Measurements from ENCODE around the gene FEM1A. TPM values are rescaled to one million over a fixed set of nuclear protein-coding genes. Genes with fewer than 3 reads are reported as not detected.

FEM1A gene
- polyA plus RNA-seq, 1 of the 3 experiments (the other 2 are of a cell fraction) = 4.8 TPM

DNA sequence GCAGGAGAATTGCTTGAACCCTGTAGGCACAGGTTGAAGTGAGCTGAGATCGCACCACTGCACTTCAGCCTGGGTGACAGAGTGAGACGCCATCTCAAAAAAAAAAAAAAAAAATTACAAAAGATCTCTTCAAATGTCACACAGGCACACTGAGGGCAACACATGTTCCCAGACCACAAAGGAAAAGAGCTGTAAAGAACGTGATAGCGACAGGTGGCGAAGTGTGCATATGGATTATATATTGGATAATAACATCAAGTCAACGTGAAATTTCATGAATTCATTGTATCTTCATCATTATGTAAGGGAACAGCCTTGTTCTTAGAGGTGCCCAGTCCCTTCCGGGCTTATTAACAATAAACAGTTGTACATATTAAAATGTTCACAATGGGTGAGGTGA is 36.1 kb upstream of the FEM1A start:
- Histone ChIP-seq H3K27ac (ENCODE audit: low read depth in 2 of 2, low read length in 1 of 2) (no peak overlapping the region), H4K20me1 (ENCODE audit: insufficient read depth) (no peaks in the 10 kb centered on the region), H3K4me1 (ENCODE audit: control insufficient read depth in 1 of 2, insufficient read depth in 2 of 2, low read depth in 1 of 2, low read length in 1 of 2) (peaks cover 0 to 10% of the 10 kb centered on the region in 2 experiments; a peak in 1 of 4 replicates), H3K4me3 (ENCODE audit: low read depth in 2 of 2, low read length in 1 of 2) (no peak overlapping the region), H2AFZ (ENCODE audit: low read depth) (no peak overlapping the region), H3K36me3 (replicated peaks in 1 of 2; ENCODE audit: control insufficient read depth in 1 of 2, insufficient read depth in 2 of 2, low read length in 1 of 2) (no peaks in the 10 kb centered on the region), H3K9me3 (no peaks in the 10 kb centered on the region), H3K9ac (no peak overlapping the region), H3K4me2 (no peak overlapping the region), H3K9me2 (no peaks in the 10 kb centered on the region), H3K79me2 (ENCODE audit: insufficient read depth) (no peaks in the 10 kb centered on the region), H3K27me3 (ENCODE audit: insufficient read depth) (no peaks in the 10 kb centered on the region; the same call in 1 of the 2 replicates), H3F3A (replicated peaks; ENCODE audit: insufficient read depth) (no peaks in the 10 kb centered on the region)
- WGBS (ENCODE audit: low lambda C conversion rate) = 80% methylated on average over 7 of the region's 7 CpGs
- TF ChIP-seq ELF1 (IDR thresholded peaks at IDR 0.05) = no peak
- TF ChIP-seq NFIC (IDR thresholded peaks at IDR 0.05; ENCODE audit: borderline replicate concordance) = no peak
- TF ChIP-seq SMC3 (IDR thresholded peaks at IDR 0.05; ENCODE audit: low read depth, low read length) = no peak
- TF ChIP-seq EP300 (IDR thresholded peaks at IDR 0.05; ENCODE audit: borderline replicate concordance in 1 of 2, low read depth in 1 of 2, low read length in 1 of 2) = no peak
- TF ChIP-seq RFX5 (IDR thresholded peaks at IDR 0.05; ENCODE audit: low read length) = no peak
- TF ChIP-seq, protein P1, sequence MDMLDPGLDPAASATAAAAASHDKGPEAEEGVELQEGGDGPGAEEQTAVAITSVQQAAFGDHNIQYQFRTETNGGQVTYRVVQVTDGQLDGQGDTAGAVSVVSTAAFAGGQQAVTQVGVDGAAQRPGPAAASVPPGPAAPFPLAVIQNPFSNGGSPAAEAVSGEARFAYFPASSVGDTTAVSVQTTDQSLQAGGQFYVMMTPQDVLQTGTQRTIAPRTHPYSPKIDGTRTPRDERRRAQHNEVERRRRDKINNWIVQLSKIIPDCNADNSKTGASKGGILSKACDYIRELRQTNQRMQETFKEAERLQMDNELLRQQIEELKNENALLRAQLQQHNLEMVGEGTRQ (IDR thresholded peaks at IDR 0.05; ENCODE audit: borderline replicate concordance, low read depth, low read length) = no peak
- TF ChIP-seq SIN3A (IDR thresholded peaks at IDR 0.05; ENCODE audit: borderline replicate concordance, low read depth, low read length) = no peak
- no peak for TF ChIP-seq RXRA (IDR thresholded peaks at IDR 0.05; ENCODE audit: borderline replicate concordance, low read depth)
- TF ChIP-seq, protein P2, sequence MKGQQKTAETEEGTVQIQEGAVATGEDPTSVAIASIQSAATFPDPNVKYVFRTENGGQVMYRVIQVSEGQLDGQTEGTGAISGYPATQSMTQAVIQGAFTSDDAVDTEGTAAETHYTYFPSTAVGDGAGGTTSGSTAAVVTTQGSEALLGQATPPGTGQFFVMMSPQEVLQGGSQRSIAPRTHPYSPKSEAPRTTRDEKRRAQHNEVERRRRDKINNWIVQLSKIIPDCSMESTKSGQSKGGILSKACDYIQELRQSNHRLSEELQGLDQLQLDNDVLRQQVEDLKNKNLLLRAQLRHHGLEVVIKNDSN (IDR thresholded peaks at IDR 0.05; ENCODE audit: borderline replicate concordance, low read depth) = no peak
- TF ChIP-seq FOXM1 (IDR thresholded peaks at IDR 0.05; ENCODE audit: low read depth) = no peak
- TF ChIP-seq, protein P3, sequence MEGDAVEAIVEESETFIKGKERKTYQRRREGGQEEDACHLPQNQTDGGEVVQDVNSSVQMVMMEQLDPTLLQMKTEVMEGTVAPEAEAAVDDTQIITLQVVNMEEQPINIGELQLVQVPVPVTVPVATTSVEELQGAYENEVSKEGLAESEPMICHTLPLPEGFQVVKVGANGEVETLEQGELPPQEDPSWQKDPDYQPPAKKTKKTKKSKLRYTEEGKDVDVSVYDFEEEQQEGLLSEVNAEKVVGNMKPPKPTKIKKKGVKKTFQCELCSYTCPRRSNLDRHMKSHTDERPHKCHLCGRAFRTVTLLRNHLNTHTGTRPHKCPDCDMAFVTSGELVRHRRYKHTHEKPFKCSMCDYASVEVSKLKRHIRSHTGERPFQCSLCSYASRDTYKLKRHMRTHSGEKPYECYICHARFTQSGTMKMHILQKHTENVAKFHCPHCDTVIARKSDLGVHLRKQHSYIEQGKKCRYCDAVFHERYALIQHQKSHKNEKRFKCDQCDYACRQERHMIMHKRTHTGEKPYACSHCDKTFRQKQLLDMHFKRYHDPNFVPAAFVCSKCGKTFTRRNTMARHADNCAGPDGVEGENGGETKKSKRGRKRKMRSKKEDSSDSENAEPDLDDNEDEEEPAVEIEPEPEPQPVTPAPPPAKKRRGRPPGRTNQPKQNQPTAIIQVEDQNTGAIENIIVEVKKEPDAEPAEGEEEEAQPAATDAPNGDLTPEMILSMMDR (IDR thresholded peaks at IDR 0.05) = no peak
- DNase-seq = no peak
- ChIA-PET POLR2A (no interaction called here), CTCF (interaction anchor here (1.1 kb wide), 2 partner anchors 9 to 23 kb away, joined by 3 read pairs; no protein-coding TSS in a partner anchor)

- no peaks in the 10 kb centered on the region for H4K20me1 ChIP-seq (ENCODE audit: insufficient read depth)
- no peak overlapping the region for H3K27ac ChIP-seq (ENCODE audit: low read depth in 2 of 2, low read length in 1 of 2)
- H3F3A ChIP-seq (replicated peaks; ENCODE audit: insufficient read depth) = no peaks in the 10 kb centered on the region
- H3K27me3 ChIP-seq (ENCODE audit: insufficient read depth) = no peaks in the 10 kb centered on the region; the same call in 1 of the 2 replicates
- H3K9ac ChIP-seq = no peak overlapping the region
- no peak overlapping the region for H2AFZ ChIP-seq (ENCODE audit: low read depth)
- no peak overlapping the region for H3K4me2 ChIP-seq
- TF ChIP-seq, protein P4, sequence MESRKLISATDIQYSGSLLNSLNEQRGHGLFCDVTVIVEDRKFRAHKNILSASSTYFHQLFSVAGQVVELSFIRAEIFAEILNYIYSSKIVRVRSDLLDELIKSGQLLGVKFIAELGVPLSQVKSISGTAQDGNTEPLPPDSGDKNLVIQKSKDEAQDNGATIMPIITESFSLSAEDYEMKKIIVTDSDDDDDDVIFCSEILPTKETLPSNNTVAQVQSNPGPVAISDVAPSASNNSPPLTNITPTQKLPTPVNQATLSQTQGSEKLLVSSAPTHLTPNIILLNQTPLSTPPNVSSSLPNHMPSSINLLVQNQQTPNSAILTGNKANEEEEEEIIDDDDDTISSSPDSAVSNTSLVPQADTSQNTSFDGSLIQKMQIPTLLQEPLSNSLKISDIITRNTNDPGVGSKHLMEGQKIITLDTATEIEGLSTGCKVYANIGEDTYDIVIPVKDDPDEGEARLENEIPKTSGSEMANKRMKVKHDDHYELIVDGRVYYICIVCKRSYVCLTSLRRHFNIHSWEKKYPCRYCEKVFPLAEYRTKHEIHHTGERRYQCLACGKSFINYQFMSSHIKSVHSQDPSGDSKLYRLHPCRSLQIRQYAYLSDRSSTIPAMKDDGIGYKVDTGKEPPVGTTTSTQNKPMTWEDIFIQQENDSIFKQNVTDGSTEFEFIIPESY (IDR thresholded peaks at IDR 0.05; ENCODE audit: borderline replicate concordance, low read depth) = no peak
- TF ChIP-seq SIN3A (IDR thresholded peaks at IDR 0.05; ENCODE audit: borderline replicate concordance, low read depth, low read length) (no peak), FOXJ3 (CRISPR knock-in tag; IDR thresholded peaks at IDR 0.05) (no peak), NFIC (IDR thresholded peaks at IDR 0.05; ENCODE audit: borderline replicate concordance) (no peak), RXRA (IDR thresholded peaks at IDR 0.05; ENCODE audit: borderline replicate concordance, low read depth) (no peak), RFX5 (IDR thresholded peaks at IDR 0.05; ENCODE audit: low read length) (no peak), EP300 (IDR thresholded peaks at IDR 0.05; ENCODE audit: borderline replicate concordance in 1 of 2, low read depth in 1 of 2, low read length in 1 of 2) (no peak), SMC3 (IDR thresholded peaks at IDR 0.05; ENCODE audit: low read depth, low read length) (no peak), RAD21 (IDR thresholded peaks at IDR 0.05; ENCODE audit: low read length) (no peak), EZH2phosphoT487 (IDR thresholded peaks at IDR 0.05; ENCODE audit: borderline replicate concordance, low read depth) (no peak), GABPA (IDR thresholded peaks at IDR 0.05; ENCODE audit: low read depth) (no peak), MXI1 (IDR thresholded peaks at IDR 0.05; ENCODE audit: low read depth, low read length) (no peak), FOSL2 (IDR thresholded peaks at IDR 0.05; ENCODE audit: borderline replicate concordance, low read depth) (no peak), NRF1 (IDR thresholded peaks at IDR 0.05; ENCODE audit: low read depth, low read length) (no peak)
- TF ChIP-seq, protein P1 (IDR thresholded peaks at IDR 0.05; ENCODE audit: borderline replicate concordance, low read depth, low read length) = no peak
- TF ChIP-seq, protein P2 (IDR thresholded peaks at IDR 0.05; ENCODE audit: borderline replicate concordance, low read depth) = no peak
- ChIA-PET POLR2A (no interaction called here), CTCF (no interaction called here)
- no peaks in the 10 kb centered on the region for H3K9me3 ChIP-seq
- peaks cover 0 to 10% of the 10 kb centered on the region in 2 experiments; a peak in 1 of 4 replicates for H3K4me1 ChIP-seq (ENCODE audit: control insufficient read depth in 1 of 2, insufficient read depth in 2 of 2, low read depth in 1 of 2, low read length in 1 of 2)
- H3K9me2 ChIP-seq = no peaks in the 10 kb centered on the region
- 68% methylated on average over 4 of the region's 4 CpGs for WGBS (ENCODE audit: low lambda C conversion rate)
- no peak for DNase-seq
- no peak overlapping the region for H3K4me3 ChIP-seq (ENCODE audit: low read depth in 2 of 2, low read length in 1 of 2)
- no peaks in the 10 kb centered on the region for H3K79me2 ChIP-seq (ENCODE audit: insufficient read depth)
- H3K36me3 ChIP-seq (replicated peaks in 1 of 2; ENCODE audit: control insufficient read depth in 1 of 2, insufficient read depth in 2 of 2, low read length in 1 of 2) = no peaks in the 10 kb centered on the region
Measured at GRCh38 chr19:4758082-4758481, 33.5 kb upstream of the FEM1A start.

Measured in SK-N-SH (cell line).